H1 (cell line): ENCODE measurements around the gene RFX1. TPM values are rescaled to one million over a fixed set of nuclear protein-coding genes. Genes with fewer than 3 reads are reported as not detected.

Source experiments
- CTCF ChIA-PET: fragments of 300-600 bp; sonication (Branson Sonifier 250); formaldehyde crosslinking; loops from one replicate; lab custom pipeline; 2021; ENCODE audit not compliant: partially characterized antibody; lab: Charles Lee
- POLR2A ChIA-PET: fragments of 300-600 bp; sonication (Branson Sonifier 250); formaldehyde crosslinking; loops from one replicate; lab custom pipeline; 2021; ENCODE audit warnings: inconsistent platforms; ENCODE audit not compliant: partially characterized antibody; lab: Charles Lee
- DNase-seq, 2 experiments: peaks; one replicate each; pipeline versions ENCODE4 v3.0.0 to v3.0.0-alpha.2; 2010 to 2022; ENCODE audit warnings: low spot score in 2 of 2, low read depth in 1 of 2, mixed read lengths in 1 of 2
- FAIRE-seq: peaks from 2 replicates; lab custom pipeline; 2011; peaks lifted over from hg19 to GRCh38; lab: Jason Lieb, UNC
- H2AFZ ChIP-seq: 2 replicates; pipeline ENCODE4 v1.8.1; 2012; ENCODE audit warnings: low read length, inconsistent platforms
- H2AK5ac ChIP-seq: 2 replicates; pipeline ENCODE4 v1.6.1; 2013; ENCODE audit warnings: low read depth, low read length
- H2BK120ac ChIP-seq: replicated peaks from 2 replicates; pipeline ENCODE3; 2013; ENCODE audit warnings: low read depth, low read length, inconsistent platforms
- H2BK12ac ChIP-seq: 2 replicates; pipeline ENCODE4 v1.6.1; 2013; ENCODE audit warnings: low read depth, low read length
- H2BK15ac ChIP-seq: 2 replicates; pipeline ENCODE4 v1.6.1; 2013; ENCODE audit warnings: low read length
- H2BK20ac ChIP-seq: 2 replicates; pipeline ENCODE4 v1.6.1; 2013; ENCODE audit warnings: low read length
- H2BK5ac ChIP-seq: 2 replicates; pipeline ENCODE4 v1.6.1; 2013; ENCODE audit warnings: low read depth, low read length
- H3K14ac ChIP-seq: 2 replicates; pipeline ENCODE4 v1.6.1; 2013; ENCODE audit warnings: inconsistent platforms; ENCODE audit not compliant: insufficient read length
- H3K18ac ChIP-seq: 2 replicates; pipeline ENCODE4 v1.6.1; 2013; ENCODE audit warnings: low read length; ENCODE audit errors: extremely low read depth
- H3K23ac ChIP-seq: 2 replicates; pipeline ENCODE4 v1.6.1; 2013; ENCODE audit warnings: inconsistent platforms; ENCODE audit not compliant: insufficient read length
- H3K23me2 ChIP-seq: 2 replicates; pipeline ENCODE4 v1.6.1; 2013; ENCODE audit warnings: low read depth, low read length
- H3K27ac ChIP-seq: 2 replicates; pipeline ENCODE4 v1.6.1; 2011; ENCODE audit warnings: low read depth, low read length, inconsistent platforms
- H3K27me3 ChIP-seq, 4 experiments: replicated peaks in 1 of 4; 1 replicate in 1 of 4; 2 replicates in 3 of 4; pipeline versions ENCODE4 v1.6.1 to v1.8.1; 2011 to 2013; ENCODE audit warnings: low read length in 3 of 4, mild to moderate bottlenecking in 3 of 4, inconsistent platforms in 2 of 4, mixed read lengths in 2 of 4, moderate library complexity in 1 of 4; ENCODE audit not compliant: control insufficient read depth in 3 of 4, insufficient read depth in 3 of 4; ENCODE audit errors: extremely low read depth in 1 of 4
- H3K36me3 ChIP-seq, 4 experiments: 2 replicates each; pipeline versions ENCODE4 v1.6.1 to v1.8.1; 2011 to 2013; ENCODE audit warnings: mild to moderate bottlenecking in 4 of 4, low read length in 3 of 4, moderate library complexity in 2 of 4, control low read depth in 1 of 4, inconsistent platforms in 1 of 4; ENCODE audit not compliant: insufficient read depth in 4 of 4, control insufficient read depth in 2 of 4
- H3K4ac ChIP-seq: replicated peaks from 2 replicates; pipeline ENCODE3; 2013; ENCODE audit warnings: low read length, low read depth, mixed read lengths, inconsistent platforms; ENCODE audit not compliant: insufficient read length
- H3K4me1 ChIP-seq, 4 experiments: replicated peaks in 1 of 4; 1 replicate in 1 of 4; 2 replicates in 3 of 4; pipeline versions ENCODE4 v1.6.1 to v1.8.1; 2011 to 2013; ENCODE audit warnings: low read length in 3 of 4, inconsistent platforms in 2 of 4, mixed read lengths in 1 of 4; ENCODE audit not compliant: insufficient read depth in 4 of 4, control insufficient read depth in 3 of 4
- H3K4me2 ChIP-seq, 2 experiments: 2 replicates each; pipeline versions ENCODE4 v1.6.1 to v1.8.1; 2011 to 2013; ENCODE audit warnings: low read depth in 2 of 2, low read length in 2 of 2, control low read depth in 1 of 2, inconsistent platforms in 1 of 2, mild to moderate bottlenecking in 1 of 2; ENCODE audit not compliant: insufficient read depth in 1 of 2
- H3K4me3 ChIP-seq, 4 experiments: fragments of 200-600, 300-600 bp in 1 of 4; sonication (generic), shearing (Covaris generic), sonication (Bioruptor Twin) in 1 of 4; 2 replicates each; pipeline versions ENCODE4 v1.5.1 to v1.8.1; 2011 to 2016; ENCODE audit warnings: low read length in 4 of 4, low read depth in 3 of 4, control low read depth in 2 of 4, inconsistent platforms in 2 of 4, mild to moderate bottlenecking in 2 of 4, mixed read lengths in 1 of 4, moderate library complexity in 1 of 4; ENCODE audit not compliant: insufficient read depth in 2 of 4; ENCODE audit errors: extremely low read depth in 1 of 4
- H3K56ac ChIP-seq: replicated peaks from 2 replicates; pipeline ENCODE3; 2013; ENCODE audit warnings: low read depth, mild to moderate bottlenecking, mixed read lengths, low read length, inconsistent platforms; ENCODE audit not compliant: insufficient read length
- H3K79me1 ChIP-seq: 2 replicates; pipeline ENCODE4 v1.6.1; 2013; ENCODE audit warnings: low read depth, low read length, control low read depth
- H3K79me2 ChIP-seq, 2 experiments: 2 replicates each; pipeline versions ENCODE4 v1.6.1 to v1.8.1; 2012 to 2013; ENCODE audit warnings: low read length in 2 of 2, mild to moderate bottlenecking in 2 of 2, inconsistent platforms in 1 of 2; ENCODE audit not compliant: insufficient read depth in 2 of 2, control insufficient read depth in 1 of 2
- H3K9ac ChIP-seq, 4 experiments: replicated peaks in 1 of 4; 1 replicate in 1 of 4; 2 replicates in 3 of 4; pipeline versions ENCODE4 v1.6.1 to v1.8.1; 2011 to 2013; ENCODE audit warnings: low read depth in 3 of 4, low read length in 3 of 4, control low read depth in 2 of 4, mild to moderate bottlenecking in 2 of 4, moderate library complexity in 2 of 4, inconsistent platforms in 1 of 4; ENCODE audit errors: extremely low read depth in 1 of 4
- H3K9me3 ChIP-seq, 2 experiments: 2 replicates each; pipeline versions ENCODE4 v1.6.1 to v1.8.1; 2012 to 2013; ENCODE audit warnings: mild to moderate bottlenecking in 2 of 2, moderate library complexity in 2 of 2, control low read depth in 1 of 2, inconsistent platforms in 1 of 2, low read depth in 1 of 2, low read length in 1 of 2, mixed read lengths in 1 of 2; ENCODE audit not compliant: insufficient read depth in 2 of 2
- H4K20me1 ChIP-seq, 2 experiments: replicated peaks in 1 of 2; 2 replicates each; pipeline versions ENCODE3 to v1.8.1; 2011 to 2013; ENCODE audit warnings: inconsistent platforms in 2 of 2, low read length in 2 of 2, mild to moderate bottlenecking in 1 of 2; ENCODE audit not compliant: insufficient read depth in 2 of 2, control insufficient read depth in 1 of 2
- H4K5ac ChIP-seq: 2 replicates; pipeline ENCODE4 v1.6.1; 2013; ENCODE audit warnings: low read length, low read depth, mixed read lengths, inconsistent platforms; ENCODE audit not compliant: insufficient read length
- H4K8ac ChIP-seq: 2 replicates; pipeline ENCODE4 v1.8.0; 2013; ENCODE audit warnings: mild to moderate bottlenecking, moderate library complexity, low read length, inconsistent platforms; ENCODE audit not compliant: insufficient read depth; ENCODE audit errors: extremely low read depth
- H4K91ac ChIP-seq: replicated peaks from 2 replicates; pipeline ENCODE3; 2013; ENCODE audit warnings: low read length, mixed read lengths, inconsistent platforms; ENCODE audit not compliant: insufficient read length
- CBX5 ChIP-seq: fragments of 300-800, 300-1000 bp; sonication (generic); IDR thresholded peaks from 2 replicates; pipeline ENCODE4 v1.7.1; 2016; ENCODE audit warnings: antibody characterized with exemption, low read length, low read depth
- CEBPB ChIP-seq: IDR thresholded peaks from 2 replicates; pipeline ENCODE4 v1.6.1; 2012; ENCODE audit warnings: low read depth, low read length
- FOSL1 ChIP-seq: IDR thresholded peaks from 2 replicates; pipeline ENCODE4 v1.6.1; 2011; ENCODE audit warnings: mild to moderate bottlenecking, low read depth, low read length, moderate library complexity; ENCODE audit not compliant: insufficient read depth
- GTF2F1 ChIP-seq: IDR thresholded peaks from 2 replicates; pipeline ENCODE4 v1.6.1; 2012; ENCODE audit warnings: low read depth, low read length, improper control_type of control experiment, borderline replicate concordance
- KDM5A ChIP-seq: fragments of 200-600 bp; IDR thresholded peaks from 2 replicates; pipeline ENCODE4 v1.7.1; 2012; ENCODE audit warnings: mild to moderate bottlenecking, low read length, inconsistent platforms, mixed read lengths
- POLR2AphosphoS5 ChIP-seq: IDR thresholded peaks from 2 replicates; pipeline ENCODE4 v1.6.1; 2011; ENCODE audit warnings: low read depth, low read length
- RBBP5 ChIP-seq: IDR thresholded peaks from 2 replicates; pipeline ENCODE4 v1.7.1; 2012; ENCODE audit warnings: low read depth, mild to moderate bottlenecking, inconsistent platforms, low read length, moderate library complexity, borderline replicate concordance
- SP1 ChIP-seq: IDR thresholded peaks from 2 replicates; pipeline ENCODE4 v1.6.1; 2011; ENCODE audit warnings: low read depth, low read length
- SUZ12 ChIP-seq: fragments of 200-600 bp; sonication (generic); IDR thresholded peaks from 2 replicates; pipeline ENCODE4 v1.6.1; 2012; ENCODE audit warnings: mild to moderate bottlenecking, inconsistent platforms, low read length, moderate library complexity, mixed read lengths
- TAF1 ChIP-seq: IDR thresholded peaks from 2 replicates; pipeline ENCODE4 v1.6.1; 2011; ENCODE audit warnings: mild to moderate bottlenecking, low read depth, low read length
- YY1 ChIP-seq: IDR thresholded peaks from 2 replicates; pipeline ENCODE4 v1.6.1; 2011; ENCODE audit warnings: low read depth, mild to moderate bottlenecking, low read length
- WGBS, 2 experiments: shearing (Covaris generic) in 1 of 2; methylation state at CpG; one replicate each; pipeline versions ENCODE4 v1.1.6 to v1.1.7; 2013 to 2015; ENCODE audit warnings: low lambda C conversion rate in 2 of 2, mixed read lengths in 2 of 2, inconsistent platforms in 1 of 2, low coverage in 1 of 2, missing lambda C conversion rate in 1 of 2; ENCODE audit not compliant: insufficient replicate concordance in 2 of 2, insufficient coverage in 1 of 2, insufficient read length in 1 of 2; ENCODE audit errors: extremely low coverage in 1 of 2, missing lambda C conversion rate in 1 of 2; 5-methylcytosine and 5-hydroxymethylcytosine counted together
- polyA plus RNA-seq, 7 experiments: library from polyadenylated mRNA; depleted of rRNA in 3 of 7; stranded (reverse) in 5 of 7; unstranded in 2 of 7; fragments of >200 nt in 5 of 7; fragments of 200-250 nt in 2 of 7; gene quantifications; 1 replicate in 5 of 7; 2 replicates in 1 of 7; 4 replicates in 1 of 7; pipeline versions ENCODE4 v1.2.1 to v1.2.3, GENCODE V29; 2011 to 2013; ENCODE audit warnings: missing spikeins in 2 of 7, mixed read lengths in 2 of 7
- total RNA-seq: library from RNA; stranded (reverse); fragmentation: NEBNext Ultra II Directional; extraction: Animal tissue kit (Norgen Biotek cat#: 25700); gene quantifications from 2 replicates; pipeline ENCODE4 v1.2.1, GENCODE V29; 2021

RFX1 gene
- total and polyA plus RNA-seq, 2 of the 8 experiments (the other 6 are each of a cell fraction or from before 2014, with no cell fraction given) = 4.9 to 17.0 TPM

DNA sequence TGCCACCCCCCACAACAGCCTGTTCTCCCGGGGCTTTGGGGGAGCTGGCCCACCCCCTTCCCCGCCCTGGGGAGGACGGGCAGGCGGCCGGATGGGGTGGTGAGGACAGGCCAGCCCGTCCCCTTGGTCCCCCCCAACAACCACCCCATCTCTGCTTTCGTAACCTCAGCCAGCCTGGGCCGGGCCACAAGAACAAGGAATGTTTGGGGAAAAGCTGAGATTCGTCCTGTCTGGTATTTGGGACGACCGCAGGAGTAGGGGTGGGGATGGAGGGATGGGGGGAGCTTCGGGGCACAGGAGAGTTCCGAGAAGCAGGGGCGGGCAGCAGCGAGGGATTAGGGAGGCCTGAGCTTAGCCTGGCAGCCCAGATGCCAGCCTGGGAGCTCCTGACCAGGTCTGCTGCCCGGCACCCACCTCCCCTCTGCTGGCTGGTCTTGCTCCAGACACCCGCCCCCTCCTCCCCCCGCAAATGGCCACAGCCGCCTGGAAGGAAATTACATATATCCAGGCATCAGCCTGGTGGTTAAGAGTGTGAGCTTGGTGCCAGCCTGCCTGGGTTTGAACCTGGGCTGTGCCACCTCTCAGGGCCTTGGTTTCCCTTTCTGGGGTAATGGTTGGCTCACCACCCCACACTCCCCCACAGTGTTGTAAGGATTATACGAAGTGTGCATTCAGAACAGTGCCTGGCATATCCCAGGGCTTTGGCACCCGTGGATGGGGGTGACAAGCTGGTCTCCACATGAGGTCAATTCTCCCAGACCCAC, 67.6 kb downstream of the RFX1 start, which contains the start of gene PODNL1:
TSS of gene PODNL1 (minus strand) at position 117 of the 764 bp plus-strand sequence. CDS start 236 bp downstream, outside the sequence.
- H3K4me2 ChIP-seq = peak within 1 kb of the TSS; percentile 22 to 44; a peak in 3 of 4 replicates
- H2BK120ac ChIP-seq = no peak within 1 kb of the TSS
- H3K4me3 ChIP-seq = peak within 1 kb of the TSS in 1 of 4 experiments; percentile 34; a peak in 1 of 8 replicates
- H2AK5ac ChIP-seq = 0 out of 2 replicates have a peak within 1 kb of the TSS, but pooled peaks have one; percentile 75
- H3K27me3 ChIP-seq = peaks cover 0 to 2% (median 0%) of the 10 kb centered on the region in 4 experiments; a peak in 1 of 7 replicates
- H2BK20ac ChIP-seq = 0 out of 2 replicates have a peak within 1 kb of the TSS, but pooled peaks have one; percentile 48
- no peak within 1 kb of the TSS for H3K56ac ChIP-seq
- no peaks in the 10 kb centered on the region for H3K79me2 ChIP-seq
- no peak within 1 kb of the TSS; a peak in 1 of 7 replicates for H3K9ac ChIP-seq
- H3K27ac ChIP-seq = no peak within 1 kb of the TSS
- DNase-seq = no peak
- POLR2A ChIA-PET = interaction anchor here (0.7 to 5.5 kb wide), 10 partner anchors 9 to 65 kb away, joined by 3 to 35 read pairs (median 4); partner anchors contain the start of gene DCAF15
- peak within 1 kb of the TSS; percentile 85 for H4K8ac ChIP-seq
- peak within 1 kb of the TSS; percentile 81; the same call in 1 of the 2 replicates for H2BK15ac ChIP-seq
- H4K20me1 ChIP-seq = peaks cover 0 to 6% of the 10 kb centered on the region in 2 experiments
- H3K36me3 ChIP-seq = no peaks in the 10 kb centered on the region
- H2BK5ac ChIP-seq = peak within 1 kb of the TSS; percentile 87; the same call in 1 of the 2 replicates
- no peak for FAIRE-seq
- peak within 1 kb of the TSS; percentile 87; the same call in 1 of the 2 replicates for H2BK12ac ChIP-seq
- H3K9me3 ChIP-seq = no peaks in the 10 kb centered on the region
- H3K18ac ChIP-seq = peak within 1 kb of the TSS; percentile 32
- H3K23ac ChIP-seq = no peak within 1 kb of the TSS
- CTCF ChIA-PET = interaction anchor here (0.9 to 3.7 kb wide), 8 partner anchors 11 to 130 kb away, joined by 3 to 26 read pairs (median 4); no protein-coding TSS in a partner anchor
- peaks cover 14% of the 10 kb centered on the region; the same call in 1 of the 2 replicates for H3K23me2 ChIP-seq
- peak within 1 kb of the TSS; percentile 31 for H4K5ac ChIP-seq
- H3K79me1 ChIP-seq = peaks cover 3% of the 10 kb centered on the region; the same call in 1 of the 2 replicates
- H3K4ac ChIP-seq = peak within 1 kb of the TSS; percentile 53
- peaks cover 3 to 34% (median 19%) of the 10 kb centered on the region in 4 experiments for H3K4me1 ChIP-seq
- no peak within 1 kb of the TSS for H3K14ac ChIP-seq
- peak within 1 kb of the TSS; percentile 89 for H4K91ac ChIP-seq
- peak within 1 kb of the TSS; percentile 33; the same call in 1 of the 2 replicates for H2AFZ ChIP-seq
- WGBS, 2 experiments = 78% methylated on average over 7 of the region's 21 CpGs; no CpG with 5 or more reads in 1 of the 2 experiments
- TF ChIP-seq RBBP5 = no peak
- TF ChIP-seq SUZ12 = no peak
- TF ChIP-seq TAF1 = no peak
- no peak for TF ChIP-seq KDM5A
- no peak for TF ChIP-seq CBX5
- TF ChIP-seq GTF2F1 = no peak
- no peak for TF ChIP-seq POLR2AphosphoS5
- TF ChIP-seq SP1 = no peak
- no peak for TF ChIP-seq CEBPB
- TF ChIP-seq YY1 = no peak
- TF ChIP-seq FOSL1 = no peak
